Progenitor cell of endocrine pancreas (in vitro differentiated cells): ENCODE measurements around the gene DNAJC1. TPM values are rescaled to one million over a fixed set of nuclear protein-coding genes. Genes with fewer than 3 reads are reported as not detected.
"Not testable (repeated sequence)": the region's sequence is repeated elsewhere in the genome, so short reads cannot be mapped to it uniquely, and the experiment has no call there.

Source experiments
- DNase-seq: peaks from one replicate; pipeline ENCODE4 v3.0.0; 2021; ENCODE audit warnings: low spot score; ENCODE audit not compliant: unreplicated experiment
- H3K27ac Mint-ChIP-seq: 2 replicates; pipeline ENCODE4 v1.8.0; 2021; ENCODE audit warnings: mild to moderate bottlenecking, moderate library complexity, mixed read lengths
- H3K27me3 Mint-ChIP-seq: 2 replicates; pipeline ENCODE4 v1.8.0; 2021; ENCODE audit warnings: mixed read lengths
- H3K36me3 Mint-ChIP-seq: 2 replicates; pipeline ENCODE4 v1.8.0; 2022; ENCODE audit warnings: mixed read lengths; ENCODE audit not compliant: insufficient read depth
- H3K4me1 Mint-ChIP-seq: 2 replicates; pipeline ENCODE4 v1.8.0; 2021; ENCODE audit warnings: low read depth, mixed read lengths
- H3K4me3 Mint-ChIP-seq: 2 replicates; pipeline ENCODE4 v1.8.0; 2021; ENCODE audit warnings: low read depth, mild to moderate bottlenecking, moderate library complexity, mixed read lengths
- H3K9me3 Mint-ChIP-seq: 2 replicates; pipeline ENCODE4 v1.8.0; 2021; ENCODE audit warnings: low read depth, mixed read lengths
- total RNA-seq: library from RNA; stranded (reverse); gene quantifications from 2 replicates; pipeline ENCODE4 v1.2.1, GENCODE V29; 2021
- TF ChIP-seq, protein P1 (sequence below): fragments of 200-600 bp; sonication (generic); IDR thresholded peaks from one replicate; pipeline ENCODE4 v1.5.0; 2021; ENCODE audit warnings: antibody characterized with exemption, mild to moderate bottlenecking; ENCODE audit not compliant: unreplicated experiment

Gene DNAJC1
- total RNA-seq, 1 donor from 2014 or later: 28.5 TPM

DNA sequence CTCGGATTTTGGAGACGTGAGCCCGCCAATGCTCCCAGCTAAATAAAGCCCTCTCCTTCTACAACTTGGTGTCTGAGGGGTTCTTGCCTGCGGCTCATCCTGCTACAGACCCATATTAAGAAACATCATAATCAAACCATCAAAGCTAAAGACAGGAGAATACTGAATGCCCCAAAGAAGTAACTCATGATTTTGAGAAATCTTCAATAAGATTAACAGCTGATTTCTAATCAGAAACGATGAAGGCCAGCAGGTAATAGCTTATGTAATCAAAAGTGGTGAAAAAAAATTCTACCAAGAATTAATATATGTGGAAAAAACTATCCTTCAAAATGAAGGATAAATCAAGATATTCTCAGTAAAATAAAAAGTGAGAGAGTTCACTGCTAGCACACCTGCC, 130.3 kb downstream of the DNAJC1 start:
- peaks cover 27% of the 10 kb centered on the region for H3K36me3 Mint-ChIP-seq

DNA sequence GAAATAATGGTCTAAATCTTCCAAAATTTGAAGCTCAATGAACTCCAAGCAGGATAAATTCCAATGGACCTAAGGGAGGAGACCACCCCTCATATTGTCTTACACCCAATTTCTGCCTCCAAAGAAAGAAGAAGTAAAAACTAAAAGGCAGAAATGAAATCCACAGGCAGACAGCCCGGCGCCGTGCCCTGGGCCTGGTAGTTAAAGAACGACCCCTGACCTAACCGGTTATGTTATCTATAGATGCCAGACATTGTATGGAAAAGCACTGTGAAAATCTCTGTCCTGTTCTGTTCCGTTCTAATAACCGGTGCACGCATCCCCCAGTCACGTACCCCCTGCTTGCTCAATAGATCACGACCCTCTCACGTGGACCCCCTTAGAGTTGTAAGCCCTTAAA, 130.8 kb downstream of the DNAJC1 start:
- Mint-ChIP-seq H3K36me3 (peaks cover 24% of the 10 kb centered on the region), H3K27ac (peak overlapping the region; percentile 85), H3K9me3 (peaks cover 16% of the 10 kb centered on the region)
- H3K4me1 Mint-ChIP-seq, DNase-seq, H3K27me3 Mint-ChIP-seq, H3K4me3 Mint-ChIP-seq: not testable (repeated sequence)

More for the DNA sequence above, 130.3 kb downstream of the DNAJC1 start:
- peak overlapping the region; percentile 85 for H3K27ac Mint-ChIP-seq
- peaks cover 2% of the 10 kb centered on the region for H3K4me1 Mint-ChIP-seq
- H3K27me3 Mint-ChIP-seq: no peaks in the 10 kb centered on the region
- TF ChIP-seq, protein P1, sequence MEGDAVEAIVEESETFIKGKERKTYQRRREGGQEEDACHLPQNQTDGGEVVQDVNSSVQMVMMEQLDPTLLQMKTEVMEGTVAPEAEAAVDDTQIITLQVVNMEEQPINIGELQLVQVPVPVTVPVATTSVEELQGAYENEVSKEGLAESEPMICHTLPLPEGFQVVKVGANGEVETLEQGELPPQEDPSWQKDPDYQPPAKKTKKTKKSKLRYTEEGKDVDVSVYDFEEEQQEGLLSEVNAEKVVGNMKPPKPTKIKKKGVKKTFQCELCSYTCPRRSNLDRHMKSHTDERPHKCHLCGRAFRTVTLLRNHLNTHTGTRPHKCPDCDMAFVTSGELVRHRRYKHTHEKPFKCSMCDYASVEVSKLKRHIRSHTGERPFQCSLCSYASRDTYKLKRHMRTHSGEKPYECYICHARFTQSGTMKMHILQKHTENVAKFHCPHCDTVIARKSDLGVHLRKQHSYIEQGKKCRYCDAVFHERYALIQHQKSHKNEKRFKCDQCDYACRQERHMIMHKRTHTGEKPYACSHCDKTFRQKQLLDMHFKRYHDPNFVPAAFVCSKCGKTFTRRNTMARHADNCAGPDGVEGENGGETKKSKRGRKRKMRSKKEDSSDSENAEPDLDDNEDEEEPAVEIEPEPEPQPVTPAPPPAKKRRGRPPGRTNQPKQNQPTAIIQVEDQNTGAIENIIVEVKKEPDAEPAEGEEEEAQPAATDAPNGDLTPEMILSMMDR: no peak
- H3K4me3 Mint-ChIP-seq: no peak overlapping the region
- DNase-seq: no peak
- H3K9me3 Mint-ChIP-seq: peaks cover 16% of the 10 kb centered on the region

DNA sequence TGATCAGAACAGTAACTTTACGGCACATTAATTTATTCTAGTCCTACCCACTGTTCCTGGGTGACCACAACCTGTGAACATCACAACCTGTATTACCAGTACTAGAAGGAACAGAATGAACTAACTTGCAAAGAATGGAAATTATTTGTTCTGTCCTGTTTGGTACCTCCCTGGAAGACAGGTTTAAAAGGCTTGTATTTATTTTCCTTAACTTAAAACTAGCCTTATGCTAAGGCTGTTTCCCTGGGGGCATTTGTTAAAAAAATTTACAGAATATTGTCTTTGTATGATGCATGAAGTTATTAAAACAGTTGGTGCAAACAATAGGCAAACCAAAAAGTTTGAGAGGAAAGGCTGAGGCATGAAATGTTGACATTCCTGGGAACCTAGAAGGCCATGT, 132.7 kb downstream of the DNAJC1 start:
- H3K36me3 Mint-ChIP-seq: peaks cover 34% of the 10 kb centered on the region
- TF ChIP-seq, protein P1: no peak
- peaks cover 2% of the 10 kb centered on the region for H3K4me1 Mint-ChIP-seq
- peaks cover 27% of the 10 kb centered on the region for H3K9me3 Mint-ChIP-seq
- H3K4me3 Mint-ChIP-seq: no peak overlapping the region
- H3K27me3 Mint-ChIP-seq: no peaks in the 10 kb centered on the region
- no peak for DNase-seq
- H3K27ac Mint-ChIP-seq: no peak overlapping the region

DNA sequence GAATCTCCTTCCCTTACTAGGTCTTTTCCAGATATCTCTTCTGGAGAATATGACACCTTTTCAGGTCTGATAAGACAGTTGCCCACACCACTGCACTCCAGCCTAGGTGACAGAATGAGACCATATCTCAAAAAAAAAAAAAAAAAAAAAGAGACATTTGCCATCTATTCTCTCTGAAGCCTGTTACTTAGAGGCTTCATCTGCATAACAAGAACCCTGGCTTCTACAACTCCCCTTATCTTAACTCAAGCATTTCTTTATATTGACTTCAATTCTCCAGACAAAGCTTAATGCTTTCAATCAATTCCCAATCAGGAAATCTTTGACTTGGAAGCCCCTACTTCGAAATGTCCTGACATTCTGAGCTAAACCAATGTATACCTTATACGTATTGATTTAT, 134.4 kb downstream of the DNAJC1 start:
- Mint-ChIP-seq H3K9me3 (peaks cover 27% of the 10 kb centered on the region), H3K36me3 (peaks cover 32% of the 10 kb centered on the region)
- not testable (repeated sequence) for H3K4me1 Mint-ChIP-seq, H3K27ac Mint-ChIP-seq, H3K27me3 Mint-ChIP-seq, DNase-seq, H3K4me3 Mint-ChIP-seq

DNA sequence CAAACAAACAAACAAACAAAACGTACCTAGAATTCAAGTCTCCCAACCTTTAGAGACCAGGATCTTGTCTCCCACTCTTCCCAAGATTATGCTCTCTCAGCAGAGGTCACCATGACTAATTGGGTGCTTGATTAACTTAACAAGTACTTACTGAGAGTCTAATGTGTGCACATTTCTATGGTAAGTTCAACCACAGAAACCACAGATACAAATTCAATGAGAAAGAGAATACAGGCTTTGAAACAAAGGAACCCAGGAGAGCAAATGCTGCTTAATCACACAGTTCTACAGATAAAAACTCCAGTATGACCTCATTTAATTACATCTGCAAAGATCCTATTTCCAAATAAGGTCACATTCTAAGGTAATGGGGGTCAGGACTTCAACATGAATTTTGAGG, 142.8 kb downstream of the DNAJC1 start:
- Mint-ChIP-seq H3K36me3 (peaks cover 4% of the 10 kb centered on the region), H3K27me3 (no peaks in the 10 kb centered on the region), H3K9me3 (peaks cover 4% of the 10 kb centered on the region), H3K27ac (no peak overlapping the region), H3K4me3 (no peak overlapping the region), H3K4me1 (peaks cover 6% of the 10 kb centered on the region)
- DNase-seq: no peak
- TF ChIP-seq, protein P1: no peak

DNA sequence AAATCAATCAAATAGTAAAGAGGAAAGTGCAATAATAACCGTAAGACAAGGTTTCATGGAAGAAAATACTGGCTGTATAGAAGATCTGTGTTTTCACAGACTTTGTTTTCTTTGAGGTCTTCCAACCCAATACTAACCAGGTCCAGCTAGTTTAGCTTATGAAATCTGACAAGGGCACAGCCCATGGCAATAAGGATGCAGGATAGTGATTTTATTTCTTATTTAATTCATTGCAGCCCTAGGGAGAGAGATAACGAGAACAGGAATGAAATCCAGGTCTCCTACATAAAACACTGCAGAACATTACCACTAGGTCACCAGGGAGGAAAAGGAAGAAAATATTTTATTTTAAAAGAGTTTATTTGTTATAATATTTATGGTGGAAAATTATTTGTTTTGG, 145.1 kb downstream of the DNAJC1 start:
- TF ChIP-seq, protein P1: no peak
- H3K27ac Mint-ChIP-seq: no peak overlapping the region
- peaks cover 6% of the 10 kb centered on the region for H3K4me1 Mint-ChIP-seq
- H3K4me3 Mint-ChIP-seq: no peak overlapping the region
- peaks cover 4% of the 10 kb centered on the region for H3K9me3 Mint-ChIP-seq
- H3K36me3 Mint-ChIP-seq: peaks cover 4% of the 10 kb centered on the region
- H3K27me3 Mint-ChIP-seq: no peaks in the 10 kb centered on the region
- DNase-seq: no peak
